DOHH2 (cell line): ENCODE data around the gene KLHL15.

Experiments used
- H3F3A ChIP-seq: fragments of 200-600 bp; sonication (generic), shearing (Covaris generic); 2 replicates; pipeline ENCODE4 v1.6.0; 2016; ENCODE audit warnings: antibody characterized with exemption, mild to moderate bottlenecking; ENCODE audit not compliant: control insufficient read depth, insufficient read depth
- H3K27ac ChIP-seq: fragments of 200-600 bp; sonication (generic); 2 replicates; pipeline ENCODE4 v1.5.1; 2014; ENCODE audit warnings: low read depth, mild to moderate bottlenecking, low read length, moderate library complexity
- H3K27me3 ChIP-seq: fragments of 200-600 bp; sonication (generic); 2 replicates; pipeline ENCODE4 v1.6.1; 2014; ENCODE audit warnings: mild to moderate bottlenecking, low read length, mixed read lengths; ENCODE audit not compliant: control insufficient read depth
- H3K36me3 ChIP-seq: fragments of 200-600 bp; sonication (generic); 2 replicates; pipeline ENCODE4 v1.6.1; 2014; ENCODE audit warnings: mild to moderate bottlenecking, low read length, moderate library complexity, mixed read lengths; ENCODE audit not compliant: control insufficient read depth
- H3K4me1 ChIP-seq: fragments of 200-600 bp; sonication (generic); 2 replicates; pipeline ENCODE4 v1.6.1; 2014; ENCODE audit warnings: mild to moderate bottlenecking, low read length, mixed read lengths; ENCODE audit not compliant: control insufficient read depth
- H3K4me2 ChIP-seq: fragments of 200-600 bp; sonication (generic); 2 replicates; pipeline ENCODE4 v1.6.0; 2014; ENCODE audit warnings: mild to moderate bottlenecking, low read length, moderate library complexity
- H3K4me3 ChIP-seq: fragments of 200-600 bp; sonication (generic); 2 replicates; pipeline ENCODE4 v1.5.1; 2014; ENCODE audit warnings: mild to moderate bottlenecking, low read length, mixed read lengths
- H3K79me2 ChIP-seq: fragments of 200-600 bp; sonication (generic); 2 replicates; pipeline ENCODE4 v1.6.1; 2014; ENCODE audit warnings: mild to moderate bottlenecking, low read length, mixed read lengths; ENCODE audit not compliant: control insufficient read depth
- H3K9me2 ChIP-seq: fragments of 200-600 bp; sonication (generic); replicated peaks from 2 replicates; pipeline ENCODE4 v1.6.1; 2014; ENCODE audit warnings: mild to moderate bottlenecking, low read length, mixed read lengths; ENCODE audit not compliant: control insufficient read depth
- H3K9me3 ChIP-seq: fragments of 200-600 bp; sonication (generic); 2 replicates; pipeline ENCODE4 v1.6.1; 2014; ENCODE audit warnings: antibody characterized with exemption, low read length, mixed read lengths; ENCODE audit not compliant: control insufficient read depth, insufficient read depth
- H4K20me1 ChIP-seq: fragments of 200-600 bp; sonication (generic); 2 replicates; pipeline ENCODE4 v1.6.0; 2014; ENCODE audit warnings: low read depth, mild to moderate bottlenecking, antibody characterized with exemption, low read length, moderate library complexity; ENCODE audit not compliant: control insufficient read depth, insufficient read depth
- EZH2phosphoT487 ChIP-seq: fragments of 200-600 bp; sonication (generic); IDR thresholded peaks from 2 replicates; pipeline ENCODE4 v1.6.1; 2017; ENCODE audit warnings: borderline replicate concordance, mild to moderate bottlenecking, antibody characterized with exemption, low read length, moderate library complexity, mixed read lengths
- TF ChIP-seq, protein P1 (sequence below): fragments of 200-600 bp; sonication (generic); IDR thresholded peaks from one replicate; pipeline ENCODE4 v1.5.1; 2014; ENCODE audit warnings: antibody characterized with exemption, mild to moderate bottlenecking, low read depth, low read length; ENCODE audit not compliant: poor library complexity, severe bottlenecking

Gene KLHL15

GRCh38 chrX:23936180-23936579 lies 90.8 kb downstream of the KLHL15 start:
- H3K79me2 ChIP-seq, result no peaks in the 10 kb centered on the region
- no peaks in the 10 kb centered on the region for H3K27me3 ChIP-seq
- H3K4me1 ChIP-seq, result no peaks in the 10 kb centered on the region
- H3K9me3 ChIP-seq, result no peaks in the 10 kb centered on the region
- no peak for TF ChIP-seq EZH2phosphoT487
- TF ChIP-seq, protein P1, sequence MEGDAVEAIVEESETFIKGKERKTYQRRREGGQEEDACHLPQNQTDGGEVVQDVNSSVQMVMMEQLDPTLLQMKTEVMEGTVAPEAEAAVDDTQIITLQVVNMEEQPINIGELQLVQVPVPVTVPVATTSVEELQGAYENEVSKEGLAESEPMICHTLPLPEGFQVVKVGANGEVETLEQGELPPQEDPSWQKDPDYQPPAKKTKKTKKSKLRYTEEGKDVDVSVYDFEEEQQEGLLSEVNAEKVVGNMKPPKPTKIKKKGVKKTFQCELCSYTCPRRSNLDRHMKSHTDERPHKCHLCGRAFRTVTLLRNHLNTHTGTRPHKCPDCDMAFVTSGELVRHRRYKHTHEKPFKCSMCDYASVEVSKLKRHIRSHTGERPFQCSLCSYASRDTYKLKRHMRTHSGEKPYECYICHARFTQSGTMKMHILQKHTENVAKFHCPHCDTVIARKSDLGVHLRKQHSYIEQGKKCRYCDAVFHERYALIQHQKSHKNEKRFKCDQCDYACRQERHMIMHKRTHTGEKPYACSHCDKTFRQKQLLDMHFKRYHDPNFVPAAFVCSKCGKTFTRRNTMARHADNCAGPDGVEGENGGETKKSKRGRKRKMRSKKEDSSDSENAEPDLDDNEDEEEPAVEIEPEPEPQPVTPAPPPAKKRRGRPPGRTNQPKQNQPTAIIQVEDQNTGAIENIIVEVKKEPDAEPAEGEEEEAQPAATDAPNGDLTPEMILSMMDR, result no peak
- no peak overlapping the region for H3K4me2 ChIP-seq
- H3K9me2 ChIP-seq, result no peaks in the 10 kb centered on the region
- no peaks in the 10 kb centered on the region for H3F3A ChIP-seq
- no peak overlapping the region for H3K27ac ChIP-seq
- H3K4me3 ChIP-seq, result no peak overlapping the region
- H4K20me1 ChIP-seq, result no peaks in the 10 kb centered on the region
- H3K36me3 ChIP-seq, result no peaks in the 10 kb centered on the region

DNA sequence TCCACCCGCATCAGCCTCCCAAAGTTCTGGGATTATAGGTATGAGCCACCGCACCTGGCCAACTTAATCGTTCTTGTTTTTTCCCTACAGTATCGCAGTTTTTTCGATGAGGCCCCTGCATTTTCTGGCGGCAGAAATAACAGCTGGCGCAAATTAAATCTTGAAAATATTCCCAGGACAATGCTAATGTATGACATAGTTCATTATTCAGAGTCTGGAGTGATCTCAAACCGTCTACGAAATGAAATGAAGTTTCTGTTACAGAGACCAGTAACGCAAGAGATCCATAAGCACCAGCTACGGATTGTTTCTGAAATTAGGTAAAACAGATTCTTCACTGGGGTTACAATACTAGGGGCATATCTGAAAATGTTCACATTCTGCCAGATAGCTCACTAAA lies 91.9 kb downstream of the KLHL15 start:
- Histone ChIP-seq H4K20me1 (no peaks in the 10 kb centered on the region), H3K27me3 (no peaks in the 10 kb centered on the region), H3K9me3 (no peaks in the 10 kb centered on the region), H3F3A (no peaks in the 10 kb centered on the region), H3K36me3 (no peaks in the 10 kb centered on the region), H3K79me2 (no peaks in the 10 kb centered on the region), H3K4me2 (no peak overlapping the region), H3K9me2 (no peaks in the 10 kb centered on the region), H3K4me1 (no peaks in the 10 kb centered on the region; the same call in 1 of the 2 replicates), H3K27ac (no peak overlapping the region), H3K4me3 (no peak overlapping the region)
- TF ChIP-seq, protein P1, result no peak
- TF ChIP-seq EZH2phosphoT487, result no peak
